GM03348 (cell line): ENCODE measurements around the gene SKA1.

Experiments used
- DNase-seq: peaks from one replicate; pipeline ENCODE4 v3.0.0; 2012; ENCODE audit warnings: low spot score

The SKA1 gene

GRCh38 chr18:50374753-50375391 lies at the start of gene SKA1:
SKA1 (plus strand) TSS chr18:50375046; CDS start chr18:50375831, 785 bp downstream.
- DNase-seq: peak; percentile 99

GRCh38 chr18:50327983-50328382 lies 46.9 kb upstream of the SKA1 start:
- DNase-seq: no peak

- DNase-seq: no peak
These were observed 44.7 kb upstream of the SKA1 start for GRCh38 chr18:50330176-50330575.

- DNase-seq: no peak
These were observed 43.2 kb upstream of the SKA1 start for GRCh38 chr18:50331691-50332090.

- no peak for DNase-seq
These were observed 40.2 kb upstream of the SKA1 start for GRCh38 chr18:50334546-50335152.

- DNase-seq: no peak
These were observed 36.7 kb upstream of the SKA1 start for GRCh38 chr18:50338122-50338521.

- no peak for DNase-seq
These were observed 36.1 kb upstream of the SKA1 start for GRCh38 chr18:50338715-50339114.

- no peak for DNase-seq
These were observed 34.8 kb upstream of the SKA1 start for GRCh38 chr18:50340078-50340477.

- DNase-seq: no peak
These were observed 33.4 kb upstream of the SKA1 start for GRCh38 chr18:50341443-50341842.

GRCh38 chr18:50350699-50351098 lies 24.1 kb upstream of the SKA1 start:
- DNase-seq: no peak

GRCh38 chr18:50356036-50356945 lies 18.6 kb upstream of the SKA1 start:
- DNase-seq: no peak

- no peak for DNase-seq
These were observed 16.0 kb upstream of the SKA1 start for GRCh38 chr18:50358844-50359243.

GRCh38 chr18:50359806-50360205 lies 15.0 kb upstream of the SKA1 start:
- no peak for DNase-seq

GRCh38 chr18:50360611-50361010 lies 14.2 kb upstream of the SKA1 start:
- DNase-seq: no peak

GRCh38 chr18:50369672-50370071 lies 5.2 kb upstream of the SKA1 start:
- DNase-seq: no peak

- no peak for DNase-seq
These were observed 2.1 kb upstream of the SKA1 start for GRCh38 chr18:50372743-50373142.

- DNase-seq: no peak
These were observed 1.2 kb upstream of the SKA1 start for GRCh38 chr18:50373561-50374219.

- no peak for DNase-seq
These were observed 560 bp upstream of the SKA1 start for GRCh38 chr18:50374220-50374752.

GRCh38 chr18:50377061-50377798 lies 2.4 kb downstream of the SKA1 start:
- no peak for DNase-seq

- no peak for DNase-seq
These were observed 14.1 kb downstream of the SKA1 start for GRCh38 chr18:50388988-50389387.

- no peak for DNase-seq
These were observed 19.0 kb downstream of the SKA1 start for GRCh38 chr18:50393802-50394201.
